ENCODE measurements around the gene ERG.

DNA sequence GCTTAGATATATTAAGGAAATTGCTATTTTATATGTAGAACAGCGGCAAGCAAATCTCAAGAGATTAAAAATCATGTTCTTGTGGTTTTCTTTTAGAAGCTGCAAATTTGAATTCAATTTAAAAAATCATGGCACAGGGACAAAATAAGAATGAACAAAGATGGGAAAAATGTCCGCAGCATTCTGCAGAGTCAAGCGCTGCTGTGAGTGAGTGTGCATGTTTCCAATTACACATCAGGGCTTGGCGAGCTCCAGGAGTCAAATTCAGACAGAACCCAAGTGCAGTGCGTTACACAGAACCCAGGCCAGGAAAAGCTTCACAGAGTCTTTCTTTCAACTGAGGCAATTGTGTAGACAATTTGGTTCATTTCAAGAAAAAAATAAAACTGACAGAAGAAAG lies 33.3 kb upstream of the ERG start:
- TF ChIP-seq, protein P1, sequence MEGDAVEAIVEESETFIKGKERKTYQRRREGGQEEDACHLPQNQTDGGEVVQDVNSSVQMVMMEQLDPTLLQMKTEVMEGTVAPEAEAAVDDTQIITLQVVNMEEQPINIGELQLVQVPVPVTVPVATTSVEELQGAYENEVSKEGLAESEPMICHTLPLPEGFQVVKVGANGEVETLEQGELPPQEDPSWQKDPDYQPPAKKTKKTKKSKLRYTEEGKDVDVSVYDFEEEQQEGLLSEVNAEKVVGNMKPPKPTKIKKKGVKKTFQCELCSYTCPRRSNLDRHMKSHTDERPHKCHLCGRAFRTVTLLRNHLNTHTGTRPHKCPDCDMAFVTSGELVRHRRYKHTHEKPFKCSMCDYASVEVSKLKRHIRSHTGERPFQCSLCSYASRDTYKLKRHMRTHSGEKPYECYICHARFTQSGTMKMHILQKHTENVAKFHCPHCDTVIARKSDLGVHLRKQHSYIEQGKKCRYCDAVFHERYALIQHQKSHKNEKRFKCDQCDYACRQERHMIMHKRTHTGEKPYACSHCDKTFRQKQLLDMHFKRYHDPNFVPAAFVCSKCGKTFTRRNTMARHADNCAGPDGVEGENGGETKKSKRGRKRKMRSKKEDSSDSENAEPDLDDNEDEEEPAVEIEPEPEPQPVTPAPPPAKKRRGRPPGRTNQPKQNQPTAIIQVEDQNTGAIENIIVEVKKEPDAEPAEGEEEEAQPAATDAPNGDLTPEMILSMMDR (IDR thresholded peaks at IDR 0.05) = no peak
- TF ChIP-seq CHD2 (IDR thresholded peaks at IDR 0.05; ENCODE audit: low read length, partially characterized antibody) (no peak), TP53 (CRISPR knock-in tag; IDR thresholded peaks at IDR 0.05) (no peak), POLR2A (IDR thresholded peaks at IDR 0.05; ENCODE audit: low read length) (no peak), CHD4 (IDR thresholded peaks at IDR 0.05; ENCODE audit: borderline replicate concordance) (no peak)

Measured in A549 (cell line).